ENCODE data around the gene ANKRD40CL.

- TF ChIP-seq, protein P1, sequence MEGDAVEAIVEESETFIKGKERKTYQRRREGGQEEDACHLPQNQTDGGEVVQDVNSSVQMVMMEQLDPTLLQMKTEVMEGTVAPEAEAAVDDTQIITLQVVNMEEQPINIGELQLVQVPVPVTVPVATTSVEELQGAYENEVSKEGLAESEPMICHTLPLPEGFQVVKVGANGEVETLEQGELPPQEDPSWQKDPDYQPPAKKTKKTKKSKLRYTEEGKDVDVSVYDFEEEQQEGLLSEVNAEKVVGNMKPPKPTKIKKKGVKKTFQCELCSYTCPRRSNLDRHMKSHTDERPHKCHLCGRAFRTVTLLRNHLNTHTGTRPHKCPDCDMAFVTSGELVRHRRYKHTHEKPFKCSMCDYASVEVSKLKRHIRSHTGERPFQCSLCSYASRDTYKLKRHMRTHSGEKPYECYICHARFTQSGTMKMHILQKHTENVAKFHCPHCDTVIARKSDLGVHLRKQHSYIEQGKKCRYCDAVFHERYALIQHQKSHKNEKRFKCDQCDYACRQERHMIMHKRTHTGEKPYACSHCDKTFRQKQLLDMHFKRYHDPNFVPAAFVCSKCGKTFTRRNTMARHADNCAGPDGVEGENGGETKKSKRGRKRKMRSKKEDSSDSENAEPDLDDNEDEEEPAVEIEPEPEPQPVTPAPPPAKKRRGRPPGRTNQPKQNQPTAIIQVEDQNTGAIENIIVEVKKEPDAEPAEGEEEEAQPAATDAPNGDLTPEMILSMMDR (IDR thresholded peaks at IDR 0.05; ENCODE audit: low read depth, low read length, missing input control): no peak
- TF ChIP-seq, protein P2, sequence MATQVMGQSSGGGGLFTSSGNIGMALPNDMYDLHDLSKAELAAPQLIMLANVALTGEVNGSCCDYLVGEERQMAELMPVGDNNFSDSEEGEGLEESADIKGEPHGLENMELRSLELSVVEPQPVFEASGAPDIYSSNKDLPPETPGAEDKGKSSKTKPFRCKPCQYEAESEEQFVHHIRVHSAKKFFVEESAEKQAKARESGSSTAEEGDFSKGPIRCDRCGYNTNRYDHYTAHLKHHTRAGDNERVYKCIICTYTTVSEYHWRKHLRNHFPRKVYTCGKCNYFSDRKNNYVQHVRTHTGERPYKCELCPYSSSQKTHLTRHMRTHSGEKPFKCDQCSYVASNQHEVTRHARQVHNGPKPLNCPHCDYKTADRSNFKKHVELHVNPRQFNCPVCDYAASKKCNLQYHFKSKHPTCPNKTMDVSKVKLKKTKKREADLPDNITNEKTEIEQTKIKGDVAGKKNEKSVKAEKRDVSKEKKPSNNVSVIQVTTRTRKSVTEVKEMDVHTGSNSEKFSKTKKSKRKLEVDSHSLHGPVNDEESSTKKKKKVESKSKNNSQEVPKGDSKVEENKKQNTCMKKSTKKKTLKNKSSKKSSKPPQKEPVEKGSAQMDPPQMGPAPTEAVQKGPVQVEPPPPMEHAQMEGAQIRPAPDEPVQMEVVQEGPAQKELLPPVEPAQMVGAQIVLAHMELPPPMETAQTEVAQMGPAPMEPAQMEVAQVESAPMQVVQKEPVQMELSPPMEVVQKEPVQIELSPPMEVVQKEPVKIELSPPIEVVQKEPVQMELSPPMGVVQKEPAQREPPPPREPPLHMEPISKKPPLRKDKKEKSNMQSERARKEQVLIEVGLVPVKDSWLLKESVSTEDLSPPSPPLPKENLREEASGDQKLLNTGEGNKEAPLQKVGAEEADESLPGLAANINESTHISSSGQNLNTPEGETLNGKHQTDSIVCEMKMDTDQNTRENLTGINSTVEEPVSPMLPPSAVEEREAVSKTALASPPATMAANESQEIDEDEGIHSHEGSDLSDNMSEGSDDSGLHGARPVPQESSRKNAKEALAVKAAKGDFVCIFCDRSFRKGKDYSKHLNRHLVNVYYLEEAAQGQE (IDR thresholded peaks at IDR 0.05): no peak
Measured at GRCh38 chr17:50792132-50792531, 24.8 kb upstream of the ANKRD40CL start.

Data from liver (tissue), 2 donors.